ENCODE results near the gene IGFBP5. TPM values are rescaled to one million over a fixed set of nuclear protein-coding genes. Genes with fewer than 3 reads are reported as not detected.

The IGFBP5 gene
- total and polyA plus RNA-seq, 2 donors (not counting 3 experiments of a cell fraction or from before 2014, with no cell fraction given), result 0.06 TPM; not detected in 1

GRCh38 chr2:216680951-216681629, 14.3 kb downstream of the IGFBP5 start:
- intact Hi-C loops (cut with micrococcal nuclease), result no loop called here
- H4K20me1 ChIP-seq (replicated peaks; ENCODE audit: control insufficient read depth, extremely low read depth, insufficient read depth, low read length), result no peaks in the 10 kb centered on the region
- dilution Hi-C loops (cut with MboI; ENCODE audit: extremely low pct_ligation_motif_present, low sequenced_read_pairs), result no loop called here
- TF ChIP-seq POLR2A (IDR thresholded peaks at IDR 0.05; ENCODE audit: low read depth, low read length) (no peak), MYC (IDR thresholded peaks at IDR 0.05; ENCODE audit: low read depth, low read length) (no peak), EZH2 (IDR thresholded peaks at IDR 0.05; ENCODE audit: borderline replicate concordance, low read depth, low read length, severe bottlenecking) (no peak), POLR2AphosphoS5 (IDR thresholded peaks at IDR 0.05; ENCODE audit: insufficient read depth, low read depth, low read length) (no peak), CTCF (IDR thresholded peaks at IDR 0.05; ENCODE audit: extremely low read depth in 1 of 2, insufficient read depth in 1 of 2, low read depth in 1 of 2, low read length in 2 of 2) (no peak), FOS (IDR thresholded peaks at IDR 0.05; ENCODE audit: borderline replicate concordance, insufficient read depth, low read length) (no peak), JUN (IDR thresholded peaks at IDR 0.05; ENCODE audit: borderline replicate concordance, insufficient read depth, insufficient read length, low read depth) (no peak), GATA2 (IDR thresholded peaks at IDR 0.05; ENCODE audit: insufficient read depth, insufficient read length, low read depth, low read length) (no peak), MAX (IDR thresholded peaks at IDR 0.05; ENCODE audit: insufficient read depth, insufficient read length) (no peak)
- no peaks in the 10 kb centered on the region for H3K9me1 ChIP-seq (replicated peaks; ENCODE audit: control insufficient read depth, extremely low read depth, insufficient read depth, low read length)
- H3K79me2 ChIP-seq (ENCODE audit: control insufficient read depth, insufficient read depth, low read length), result no peaks in the 10 kb centered on the region
- POLR2A ChIA-PET, result no interaction called here
- FAIRE-seq (no peak), DNase-seq (ENCODE audit: low read depth, low spot score) (no peak)
- no peaks in the 10 kb centered on the region for H3K9me3 ChIP-seq (replicated peaks; ENCODE audit: control insufficient read depth, insufficient read depth, low read length)
- no peak overlapping the region for H3K27ac ChIP-seq (ENCODE audit: insufficient read depth, low read depth, low read length)
- H3K4me1 ChIP-seq (ENCODE audit: control insufficient read depth, extremely low read depth, insufficient read depth, low read length), result no peaks in the 10 kb centered on the region
- no TSS peak for BruUV-seq (replicated peaks)
- no peak overlapping the region for H3K4me3 ChIP-seq (replicated peaks in 1 of 3; ENCODE audit: insufficient read depth in 1 of 3, low read depth in 1 of 3, low read length in 3 of 3)
- no peak overlapping the region for H3K9ac ChIP-seq (replicated peaks; ENCODE audit: extremely low read depth, insufficient read depth, low read length)
- CTCF ChIA-PET, result interaction anchor here (1.4 to 7.1 kb wide), 5 partner anchors 14 to 1032 kb away, joined by 3 to 73 read pairs (median 20); no protein-coding TSS in a partner anchor
- H3K36me3 ChIP-seq (ENCODE audit: control insufficient read depth in 2 of 2, extremely low read depth in 1 of 2, insufficient read depth in 2 of 2, low read length in 2 of 2), result no peaks in the 10 kb centered on the region
- H3K4me2 ChIP-seq (ENCODE audit: insufficient read depth, low read length), result no peak overlapping the region
- peaks cover 0 to 13% of the 10 kb centered on the region in 2 experiments for H3K27me3 ChIP-seq (ENCODE audit: control insufficient read depth in 2 of 2, insufficient read depth in 2 of 2, low read length in 2 of 2)
- H2AFZ ChIP-seq (ENCODE audit: low read depth, low read length), result no peak overlapping the region
